HEK293 (cell line): ENCODE data around the gene GJD3.

Experiments
- HOXD13 ChIP-seq: sonication (generic); formaldehyde crosslinking; IDR thresholded peaks from 2 replicates; pipeline ENCODE4 v1.8.0; 2022; ENCODE audit warnings: missing genetic modification reagents, borderline replicate concordance
- KLF1 ChIP-seq: fragments of 450-650 bp; formaldehyde crosslinking; IDR thresholded peaks from 2 replicates; pipeline ENCODE4 v1.5.1; 2016; ENCODE audit warnings: missing biosample characterization, missing genetic modification characterization
- KLF7 ChIP-seq: fragments of 450-650 bp; formaldehyde crosslinking; IDR thresholded peaks from 2 replicates; pipeline ENCODE4 v1.5.1; 2016; ENCODE audit warnings: missing biosample characterization, missing genetic modification characterization, borderline replicate concordance
- MEIS1 ChIP-seq: sonication (generic); formaldehyde crosslinking; IDR thresholded peaks from 2 replicates; pipeline ENCODE4 v1.8.1; 2022; ENCODE audit warnings: missing genetic modification reagents, mild to moderate bottlenecking, borderline replicate concordance
- SALL2 ChIP-seq: fragments of 450-650 bp; formaldehyde crosslinking; IDR thresholded peaks from 2 replicates; pipeline ENCODE4 v1.5.0; 2017; ENCODE audit warnings: missing biosample characterization, mild to moderate bottlenecking, missing genetic modification characterization, borderline replicate concordance
- ZBTB1 ChIP-seq: fragments of 450-650 bp; formaldehyde crosslinking; IDR thresholded peaks from 2 replicates; pipeline ENCODE4 v1.5.1; 2016; ENCODE audit warnings: missing biosample characterization, missing genetic modification characterization
- ZBTB21 ChIP-seq: fragments of 450-650 bp; formaldehyde crosslinking; IDR thresholded peaks from 2 replicates; pipeline ENCODE4 v1.5.1; 2017; ENCODE audit warnings: missing biosample characterization, missing genetic modification characterization
- ZFP3 ChIP-seq: fragments of 450-650 bp; formaldehyde crosslinking; IDR thresholded peaks from 2 replicates; pipeline ENCODE4 v1.5.1; 2016; ENCODE audit warnings: low read depth, missing biosample characterization, missing genetic modification characterization
- ZNF133 ChIP-seq: fragments of 450-650 bp; formaldehyde crosslinking; IDR thresholded peaks from 2 replicates; pipeline ENCODE4 v1.5.1; 2016; ENCODE audit warnings: missing biosample characterization, missing genetic modification characterization
- ZNF155 ChIP-seq: fragments of 450-650 bp; formaldehyde crosslinking; IDR thresholded peaks from 2 replicates; pipeline ENCODE4 v1.5.1; 2016; ENCODE audit warnings: missing biosample characterization, missing genetic modification characterization
- ZNF529 ChIP-seq: fragments of 450-650 bp; formaldehyde crosslinking; IDR thresholded peaks from 2 replicates; pipeline ENCODE4 v1.5.1; 2017; ENCODE audit warnings: missing genetic modification characterization, missing biosample characterization; ENCODE audit not compliant: insufficient replicate concordance
- ZNF624 ChIP-seq: fragments of 450-650 bp; formaldehyde crosslinking; IDR thresholded peaks from 2 replicates; pipeline ENCODE4 v1.5.1; 2017; ENCODE audit warnings: missing biosample characterization, missing genetic modification characterization
- ZNF626 ChIP-seq: fragments of 450-650 bp; sonication (Bioruptor Pico); formaldehyde crosslinking; IDR thresholded peaks from 2 replicates; pipeline ENCODE4 v1.5.1; 2018; ENCODE audit warnings: missing biosample characterization, missing genetic modification characterization, inconsistent platforms
- ZNF664 ChIP-seq: fragments of 450-650 bp; formaldehyde crosslinking; IDR thresholded peaks from 2 replicates; pipeline ENCODE4 v1.5.1; 2016; ENCODE audit warnings: missing biosample characterization, missing genetic modification characterization
- ZNF791 ChIP-seq: fragments of 450-650 bp; formaldehyde crosslinking; IDR thresholded peaks from 2 replicates; pipeline ENCODE4 v1.5.1; 2016; ENCODE audit warnings: missing biosample characterization, missing genetic modification characterization
- ZNF843 ChIP-seq: fragments of 450-650 bp; formaldehyde crosslinking; IDR thresholded peaks from 2 replicates; pipeline ENCODE4 v1.5.1; 2016; ENCODE audit warnings: missing biosample characterization, missing genetic modification characterization
- TF ChIP-seq, protein P1 (sequence below): fragments of 450-650 bp; formaldehyde crosslinking; IDR thresholded peaks from 2 replicates; pipeline ENCODE4 v1.5.1; 2016; ENCODE audit warnings: missing biosample characterization, missing genetic modification characterization
- TF ChIP-seq, protein P2 (sequence below): fragments of 450-650 bp; formaldehyde crosslinking; IDR thresholded peaks from 2 replicates; pipeline ENCODE4 v1.5.0; 2017; ENCODE audit warnings: missing biosample characterization, missing genetic modification characterization, borderline replicate concordance
- TF ChIP-seq, protein P3 (sequence below): fragments of 450-650 bp; formaldehyde crosslinking; IDR thresholded peaks from 2 replicates; pipeline ENCODE4 v1.5.1; 2016; ENCODE audit warnings: missing biosample characterization, missing genetic modification characterization, borderline replicate concordance
- TF ChIP-seq, protein P4 (sequence below): fragments of 450-650 bp; formaldehyde crosslinking; IDR thresholded peaks from 2 replicates; pipeline ENCODE4 v1.5.1; 2016; ENCODE audit warnings: missing biosample characterization, missing genetic modification characterization
- TF ChIP-seq, protein P5 (sequence below): fragments of 450-650 bp; formaldehyde crosslinking; IDR thresholded peaks from 2 replicates; pipeline ENCODE4 v1.5.1; 2016; ENCODE audit warnings: missing biosample characterization, missing genetic modification characterization
- TF ChIP-seq, protein P6 (sequence below): fragments of 450-650 bp; formaldehyde crosslinking; IDR thresholded peaks from 2 replicates; pipeline ENCODE4 v1.5.1; 2017; ENCODE audit warnings: missing biosample characterization, missing genetic modification characterization

Gene GJD3

DNA sequence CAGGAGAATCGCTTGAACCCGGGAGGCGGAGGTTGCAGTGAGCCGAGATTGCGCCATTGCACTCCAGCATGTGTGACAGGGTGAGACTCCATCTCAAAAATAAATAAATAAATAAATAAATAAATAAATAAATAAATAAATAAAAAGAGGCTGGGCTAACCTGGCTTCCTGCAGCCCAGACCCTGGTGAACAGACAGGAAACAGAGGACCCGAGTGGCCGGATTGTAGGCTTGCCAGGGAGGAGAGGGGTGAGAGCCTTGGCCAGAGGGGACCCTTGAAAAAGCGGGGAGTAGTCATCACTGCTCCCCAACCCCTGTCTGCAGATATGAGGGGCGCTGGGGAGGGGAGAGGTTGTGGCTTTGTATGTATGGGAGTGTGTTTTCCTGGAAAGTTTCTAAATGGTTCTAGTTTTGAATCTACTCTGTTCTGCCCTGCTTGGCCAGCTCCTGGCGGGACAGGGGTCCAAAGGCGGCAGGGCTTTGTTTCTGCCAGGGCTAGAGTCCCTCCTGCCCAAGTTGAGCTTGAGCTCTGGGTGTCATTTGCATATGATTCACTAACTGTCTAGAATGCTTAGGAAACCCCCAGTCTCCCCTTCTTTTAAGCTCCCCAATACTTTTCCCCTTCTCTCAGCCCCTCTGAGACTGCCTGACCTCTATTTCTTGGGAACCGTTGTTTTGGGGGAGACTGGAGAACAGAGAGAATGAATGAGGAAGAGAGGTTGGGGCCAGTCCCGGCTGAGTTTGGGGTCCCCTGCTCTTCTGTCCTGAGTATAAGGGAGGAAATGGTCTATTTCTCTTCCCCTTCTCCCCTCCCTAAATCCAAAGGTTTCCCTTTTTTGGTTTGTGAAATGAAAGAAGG, 39.2 kb downstream of the GJD3 start (continued):
- TF ChIP-seq ZBTB21 (tag by site-specific recombination) (peak; percentile 82), ZNF791 (tag by site-specific recombination) (peak; percentile 88), ZBTB1 (tag by site-specific recombination) (peak; percentile 66; the same call in 1 of the 2 replicates), KLF1 (tag by site-specific recombination) (no peak; the same call in 1 of the 2 replicates), ZNF843 (tag by site-specific recombination) (no peak), ZNF155 (tag by site-specific recombination) (0 out of 2 replicates have a peak, but pooled peaks have one; percentile 61), ZNF133 (tag by site-specific recombination) (no peak), ZNF529 (no peak), MEIS1 (CRISPR knock-in tag) (no peak), ZFP3 (0 out of 2 replicates have a peak, but pooled peaks have one; percentile 34), ZNF626 (tag by site-specific recombination) (no peak), KLF7 (tag by site-specific recombination) (peak; percentile 64; the same call in 1 of the 2 replicates), ZNF624 (no peak), ZNF664 (tag by site-specific recombination) (peak; percentile 94), SALL2 (tag by site-specific recombination) (no peak), HOXD13 (CRISPR knock-in tag) (no peak)
- TF ChIP-seq, protein P1, sequence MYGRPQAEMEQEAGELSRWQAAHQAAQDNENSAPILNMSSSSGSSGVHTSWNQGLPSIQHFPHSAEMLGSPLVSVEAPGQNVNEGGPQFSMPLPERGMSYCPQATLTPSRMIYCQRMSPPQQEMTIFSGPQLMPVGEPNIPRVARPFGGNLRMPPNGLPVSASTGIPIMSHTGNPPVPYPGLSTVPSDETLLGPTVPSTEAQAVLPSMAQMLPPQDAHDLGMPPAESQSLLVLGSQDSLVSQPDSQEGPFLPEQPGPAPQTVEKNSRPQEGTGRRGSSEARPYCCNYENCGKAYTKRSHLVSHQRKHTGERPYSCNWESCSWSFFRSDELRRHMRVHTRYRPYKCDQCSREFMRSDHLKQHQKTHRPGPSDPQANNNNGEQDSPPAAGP: no peak
- TF ChIP-seq, protein P2, sequence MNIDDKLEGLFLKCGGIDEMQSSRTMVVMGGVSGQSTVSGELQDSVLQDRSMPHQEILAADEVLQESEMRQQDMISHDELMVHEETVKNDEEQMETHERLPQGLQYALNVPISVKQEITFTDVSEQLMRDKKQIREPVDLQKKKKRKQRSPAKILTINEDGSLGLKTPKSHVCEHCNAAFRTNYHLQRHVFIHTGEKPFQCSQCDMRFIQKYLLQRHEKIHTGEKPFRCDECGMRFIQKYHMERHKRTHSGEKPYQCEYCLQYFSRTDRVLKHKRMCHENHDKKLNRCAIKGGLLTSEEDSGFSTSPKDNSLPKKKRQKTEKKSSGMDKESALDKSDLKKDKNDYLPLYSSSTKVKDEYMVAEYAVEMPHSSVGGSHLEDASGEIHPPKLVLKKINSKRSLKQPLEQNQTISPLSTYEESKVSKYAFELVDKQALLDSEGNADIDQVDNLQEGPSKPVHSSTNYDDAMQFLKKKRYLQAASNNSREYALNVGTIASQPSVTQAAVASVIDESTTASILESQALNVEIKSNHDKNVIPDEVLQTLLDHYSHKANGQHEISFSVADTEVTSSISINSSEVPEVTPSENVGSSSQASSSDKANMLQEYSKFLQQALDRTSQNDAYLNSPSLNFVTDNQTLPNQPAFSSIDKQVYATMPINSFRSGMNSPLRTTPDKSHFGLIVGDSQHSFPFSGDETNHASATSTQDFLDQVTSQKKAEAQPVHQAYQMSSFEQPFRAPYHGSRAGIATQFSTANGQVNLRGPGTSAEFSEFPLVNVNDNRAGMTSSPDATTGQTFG: no peak
- TF ChIP-seq, protein P3, sequence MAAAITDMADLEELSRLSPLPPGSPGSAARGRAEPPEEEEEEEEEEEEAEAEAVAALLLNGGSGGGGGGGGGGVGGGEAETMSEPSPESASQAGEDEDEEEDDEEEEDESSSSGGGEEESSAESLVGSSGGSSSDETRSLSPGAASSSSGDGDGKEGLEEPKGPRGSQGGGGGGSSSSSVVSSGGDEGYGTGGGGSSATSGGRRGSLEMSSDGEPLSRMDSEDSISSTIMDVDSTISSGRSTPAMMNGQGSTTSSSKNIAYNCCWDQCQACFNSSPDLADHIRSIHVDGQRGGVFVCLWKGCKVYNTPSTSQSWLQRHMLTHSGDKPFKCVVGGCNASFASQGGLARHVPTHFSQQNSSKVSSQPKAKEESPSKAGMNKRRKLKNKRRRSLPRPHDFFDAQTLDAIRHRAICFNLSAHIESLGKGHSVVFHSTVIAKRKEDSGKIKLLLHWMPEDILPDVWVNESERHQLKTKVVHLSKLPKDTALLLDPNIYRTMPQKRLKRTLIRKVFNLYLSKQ: peak; percentile 87; the same call in 1 of the 2 replicates
- TF ChIP-seq, protein P4, sequence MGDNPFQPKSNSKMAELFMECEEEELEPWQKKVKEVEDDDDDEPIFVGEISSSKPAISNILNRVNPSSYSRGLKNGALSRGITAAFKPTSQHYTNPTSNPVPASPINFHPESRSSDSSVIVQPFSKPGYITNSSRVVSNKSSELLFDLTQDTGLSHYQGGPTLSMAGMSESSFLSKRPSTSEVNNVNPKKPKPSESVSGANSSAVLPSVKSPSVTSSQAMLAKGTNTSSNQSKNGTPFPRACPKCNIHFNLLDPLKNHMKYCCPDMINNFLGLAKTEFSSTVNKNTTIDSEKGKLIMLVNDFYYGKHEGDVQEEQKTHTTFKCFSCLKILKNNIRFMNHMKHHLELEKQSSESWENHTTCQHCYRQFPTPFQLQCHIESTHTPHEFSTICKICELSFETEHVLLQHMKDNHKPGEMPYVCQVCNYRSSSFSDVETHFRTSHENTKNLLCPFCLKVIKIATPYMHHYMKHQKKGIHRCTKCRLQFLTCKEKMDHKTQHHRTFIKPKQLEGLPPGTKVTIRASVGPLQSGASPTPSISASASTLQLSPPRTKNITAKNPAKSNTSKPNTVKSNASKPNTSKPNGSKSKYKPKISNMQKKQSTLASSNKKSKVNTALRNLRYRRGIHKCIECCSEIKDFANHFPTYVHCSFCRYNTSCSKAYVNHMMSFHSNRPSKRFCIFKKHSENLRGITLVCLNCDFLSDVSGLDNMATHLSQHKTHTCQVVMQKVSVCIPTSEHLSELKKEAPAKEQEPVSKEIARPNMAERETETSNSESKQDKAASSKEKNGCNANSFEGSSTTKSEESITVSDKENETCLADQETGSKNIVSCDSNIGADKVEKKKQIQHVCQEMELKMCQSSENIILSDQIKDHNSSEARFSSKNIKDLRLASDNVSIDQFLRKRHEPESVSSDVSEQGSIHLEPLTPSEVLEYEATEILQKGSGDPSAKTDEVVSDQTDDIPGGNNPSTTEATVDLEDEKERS (tag by site-specific recombination): no peak
- TF ChIP-seq, protein P5, sequence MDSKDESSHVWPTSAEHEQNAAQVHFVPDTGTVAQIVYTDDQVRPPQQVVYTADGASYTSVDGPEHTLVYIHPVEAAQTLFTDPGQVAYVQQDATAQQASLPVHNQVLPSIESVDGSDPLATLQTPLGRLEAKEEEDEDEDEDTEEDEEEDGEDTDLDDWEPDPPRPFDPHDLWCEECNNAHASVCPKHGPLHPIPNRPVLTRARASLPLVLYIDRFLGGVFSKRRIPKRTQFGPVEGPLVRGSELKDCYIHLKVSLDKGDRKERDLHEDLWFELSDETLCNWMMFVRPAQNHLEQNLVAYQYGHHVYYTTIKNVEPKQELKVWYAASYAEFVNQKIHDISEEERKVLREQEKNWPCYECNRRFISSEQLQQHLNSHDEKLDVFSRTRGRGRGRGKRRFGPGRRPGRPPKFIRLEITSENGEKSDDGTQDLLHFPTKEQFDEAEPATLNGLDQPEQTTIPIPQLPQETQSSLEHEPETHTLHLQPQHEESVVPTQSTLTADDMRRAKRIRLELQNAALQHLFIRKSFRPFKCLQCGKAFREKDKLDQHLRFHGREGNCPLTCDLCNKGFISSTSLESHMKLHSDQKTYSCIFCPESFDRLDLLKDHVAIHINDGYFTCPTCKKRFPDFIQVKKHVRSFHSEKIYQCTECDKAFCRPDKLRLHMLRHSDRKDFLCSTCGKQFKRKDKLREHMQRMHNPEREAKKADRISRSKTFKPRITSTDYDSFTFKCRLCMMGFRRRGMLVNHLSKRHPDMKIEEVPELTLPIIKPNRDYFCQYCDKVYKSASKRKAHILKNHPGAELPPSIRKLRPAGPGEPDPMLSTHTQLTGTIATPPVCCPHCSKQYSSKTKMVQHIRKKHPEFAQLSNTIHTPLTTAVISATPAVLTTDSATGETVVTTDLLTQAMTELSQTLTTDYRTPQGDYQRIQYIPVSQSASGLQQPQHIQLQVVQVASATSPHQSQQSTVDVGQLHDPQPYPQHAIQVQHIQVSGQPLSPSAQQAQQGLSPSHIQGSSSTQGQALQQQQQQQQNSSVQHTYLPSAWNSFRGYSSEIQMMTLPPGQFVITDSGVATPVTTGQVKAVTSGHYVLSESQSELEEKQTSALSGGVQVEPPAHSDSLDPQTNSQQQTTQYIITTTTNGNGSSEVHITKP (tag by site-specific recombination): no peak
- TF ChIP-seq, protein P6, sequence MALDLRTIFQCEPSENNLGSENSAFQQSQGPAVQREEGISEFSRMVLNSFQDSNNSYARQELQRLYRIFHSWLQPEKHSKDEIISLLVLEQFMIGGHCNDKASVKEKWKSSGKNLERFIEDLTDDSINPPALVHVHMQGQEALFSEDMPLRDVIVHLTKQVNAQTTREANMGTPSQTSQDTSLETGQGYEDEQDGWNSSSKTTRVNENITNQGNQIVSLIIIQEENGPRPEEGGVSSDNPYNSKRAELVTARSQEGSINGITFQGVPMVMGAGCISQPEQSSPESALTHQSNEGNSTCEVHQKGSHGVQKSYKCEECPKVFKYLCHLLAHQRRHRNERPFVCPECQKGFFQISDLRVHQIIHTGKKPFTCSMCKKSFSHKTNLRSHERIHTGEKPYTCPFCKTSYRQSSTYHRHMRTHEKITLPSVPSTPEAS (tag by site-specific recombination): no peak
